ENCODE measurements around the gene DNAJC1.

DNA sequence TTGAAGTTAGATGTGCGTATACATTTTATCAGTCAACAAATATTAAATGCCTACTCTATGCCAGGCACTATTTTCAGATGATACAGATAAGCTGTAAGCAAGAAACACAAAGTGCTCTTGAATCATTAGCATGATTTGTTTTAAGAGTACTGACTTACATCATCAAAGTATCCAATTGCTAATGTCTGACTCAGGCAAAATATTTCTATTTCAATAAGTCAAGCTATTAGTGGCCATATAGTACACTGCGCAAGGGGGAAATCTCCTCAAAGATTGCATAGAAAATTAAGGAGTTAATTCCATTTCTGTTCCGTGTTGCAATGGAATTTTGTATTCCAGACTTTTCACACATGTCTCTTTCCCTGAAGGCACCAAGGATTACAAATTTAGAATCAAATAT is 46.1 kb upstream of the DNAJC1 start:
- TF ChIP-seq, protein P1, sequence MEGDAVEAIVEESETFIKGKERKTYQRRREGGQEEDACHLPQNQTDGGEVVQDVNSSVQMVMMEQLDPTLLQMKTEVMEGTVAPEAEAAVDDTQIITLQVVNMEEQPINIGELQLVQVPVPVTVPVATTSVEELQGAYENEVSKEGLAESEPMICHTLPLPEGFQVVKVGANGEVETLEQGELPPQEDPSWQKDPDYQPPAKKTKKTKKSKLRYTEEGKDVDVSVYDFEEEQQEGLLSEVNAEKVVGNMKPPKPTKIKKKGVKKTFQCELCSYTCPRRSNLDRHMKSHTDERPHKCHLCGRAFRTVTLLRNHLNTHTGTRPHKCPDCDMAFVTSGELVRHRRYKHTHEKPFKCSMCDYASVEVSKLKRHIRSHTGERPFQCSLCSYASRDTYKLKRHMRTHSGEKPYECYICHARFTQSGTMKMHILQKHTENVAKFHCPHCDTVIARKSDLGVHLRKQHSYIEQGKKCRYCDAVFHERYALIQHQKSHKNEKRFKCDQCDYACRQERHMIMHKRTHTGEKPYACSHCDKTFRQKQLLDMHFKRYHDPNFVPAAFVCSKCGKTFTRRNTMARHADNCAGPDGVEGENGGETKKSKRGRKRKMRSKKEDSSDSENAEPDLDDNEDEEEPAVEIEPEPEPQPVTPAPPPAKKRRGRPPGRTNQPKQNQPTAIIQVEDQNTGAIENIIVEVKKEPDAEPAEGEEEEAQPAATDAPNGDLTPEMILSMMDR (IDR thresholded peaks at IDR 0.05; ENCODE audit: control extremely low read depth in 1 of 3, insufficient read depth in 1 of 3, low read depth in 1 of 3, low read length in 3 of 3), result no peak
- TF ChIP-seq NANOG (IDR thresholded peaks at IDR 0.05; ENCODE audit: insufficient read depth, low read depth, low read length, poor library complexity, severe bottlenecking), result no peak
- no peak for TF ChIP-seq EP300 (IDR thresholded peaks at IDR 0.05; ENCODE audit: borderline replicate concordance in 1 of 2, low read depth in 2 of 2, low read length in 2 of 2)
